Measurements from ENCODE around the gene TAF12. TPM values are rescaled to one million over a fixed set of nuclear protein-coding genes. Genes with fewer than 3 reads are reported as not detected.

TAF12 gene
- total RNA-seq, 4 donors from 2014 or later = 15.4 to 25.4 (median 18.4) TPM

GRCh38 chr1:28560886-28561285 lies 82.0 kb downstream of the TAF12 start:
- peaks cover 57 to 69% of the 10 kb centered on the region in 2 donors for H3K36me3 ChIP-seq
- H3K4me3 ChIP-seq (replicated peaks in 1 of 3) = no peak overlapping the region
- no peak for DNase-seq
- no peaks in the 10 kb centered on the region for H3K4me1 ChIP-seq
- TF ChIP-seq, protein P1, sequence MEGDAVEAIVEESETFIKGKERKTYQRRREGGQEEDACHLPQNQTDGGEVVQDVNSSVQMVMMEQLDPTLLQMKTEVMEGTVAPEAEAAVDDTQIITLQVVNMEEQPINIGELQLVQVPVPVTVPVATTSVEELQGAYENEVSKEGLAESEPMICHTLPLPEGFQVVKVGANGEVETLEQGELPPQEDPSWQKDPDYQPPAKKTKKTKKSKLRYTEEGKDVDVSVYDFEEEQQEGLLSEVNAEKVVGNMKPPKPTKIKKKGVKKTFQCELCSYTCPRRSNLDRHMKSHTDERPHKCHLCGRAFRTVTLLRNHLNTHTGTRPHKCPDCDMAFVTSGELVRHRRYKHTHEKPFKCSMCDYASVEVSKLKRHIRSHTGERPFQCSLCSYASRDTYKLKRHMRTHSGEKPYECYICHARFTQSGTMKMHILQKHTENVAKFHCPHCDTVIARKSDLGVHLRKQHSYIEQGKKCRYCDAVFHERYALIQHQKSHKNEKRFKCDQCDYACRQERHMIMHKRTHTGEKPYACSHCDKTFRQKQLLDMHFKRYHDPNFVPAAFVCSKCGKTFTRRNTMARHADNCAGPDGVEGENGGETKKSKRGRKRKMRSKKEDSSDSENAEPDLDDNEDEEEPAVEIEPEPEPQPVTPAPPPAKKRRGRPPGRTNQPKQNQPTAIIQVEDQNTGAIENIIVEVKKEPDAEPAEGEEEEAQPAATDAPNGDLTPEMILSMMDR (IDR thresholded peaks at IDR 0.05) = no peak
- no peak for TF ChIP-seq POLR2A (IDR thresholded peaks at IDR 0.05)
- no peaks in the 10 kb centered on the region for H3K9me3 ChIP-seq
- no peaks in the 10 kb centered on the region for H3K27me3 ChIP-seq
- 94 to 97% methylated on average over 3 of the region's 3 CpGs for WGBS, 2 donors
- intact Hi-C loops (cut with DNase I) = no loop called here
- H3K27ac ChIP-seq = no peak overlapping the region

Small RNAs within 50 kb of the gene (small RNA-seq; reads per million reads assigned to genes)
- not detected for gene RF00422
- gene RNU11 = not detected
- not detected for gene SNORA16A
- not detected for gene SNORA44
- gene SNORA61 = not detected
- gene SNORD99 = 51,804 reads per million, percentile 100 among the genes with 10 or more reads in this experiment

Other genes starting within 250 kb of the TAF12 start
- 10 to 100 TPM in 3 of 4 donors, 1 to 10 TPM in 1; 9.4 to 22.8 (median 14.0) TPM for gene RCC1, start 137.0 kb downstream of the TAF12 start, total RNA-seq
- 10 to 100 TPM; 14.8 to 26.6 (median 20.6) TPM for gene TRNAU1AP, start 90.0 kb downstream of the TAF12 start, total RNA-seq
- gene RAB42, start 50.8 kb downstream of the TAF12 start, total RNA-seq = 1 to 10 TPM; 1.3 to 3.5 (median 1.8) TPM
- gene RNU11, start 5.5 kb upstream of the TAF12 start, total RNA-seq = not detected
- 10 to 100 TPM in 2 of 4 donors, 1 to 10 TPM in 2; 5.5 to 13.5 (median 11.6) TPM for gene GMEB1, start 25.7 kb upstream of the TAF12 start, total RNA-seq
- 10 to 100 TPM; 53.1 to 74.4 (median 62.2) TPM for gene YTHDF2, start 93.9 kb upstream of the TAF12 start, total RNA-seq
- gene OPRD1, start 169.1 kb upstream of the TAF12 start, total RNA-seq = under 1 TPM in 1 of 4 donors, not detected in 3; 0.24 TPM